ENCODE measurements around the gene MMP15. TPM values are rescaled to one million over a fixed set of nuclear protein-coding genes. Genes with fewer than 3 reads are reported as not detected.

MMP15 gene
- polyA plus RNA-seq, 1 of the 3 experiments (the other 2 are of a cell fraction): 3.1 TPM

- TF ChIP-seq USF2 (IDR thresholded peaks at IDR 0.05; ENCODE audit: borderline replicate concordance, low read depth, low read length) (no peak), YY1 (IDR thresholded peaks at IDR 0.05; ENCODE audit: low read depth) (no peak)
These were observed 836 bp upstream of the MMP15 start (continued) for GRCh38 chr16:58024486-58025350.

- peak overlapping the region in 1 of 2 experiments; percentile 69; a peak in 1 of 4 replicates for H3K27ac ChIP-seq (ENCODE audit: low read depth in 2 of 2, low read length in 1 of 2)
- peak overlapping the region; percentile 94 for H3K4me2 ChIP-seq
- H3K9me2 ChIP-seq: no peaks in the 10 kb centered on the region
- H3K9me3 ChIP-seq: no peaks in the 10 kb centered on the region
- peak; percentile 81 for DNase-seq
- TF ChIP-seq MAX (IDR thresholded peaks at IDR 0.05; ENCODE audit: low read depth): peak; percentile 54; the same call in 1 of the 2 replicates
- TF ChIP-seq SMC3 (IDR thresholded peaks at IDR 0.05; ENCODE audit: low read depth, low read length): no peak
- POLR2A ChIA-PET: interaction anchor here (1.7 to 2.9 kb wide), 2 partner anchors 95 to 103 kb away, joined by 7 to 24 read pairs; partner anchors contain the start of gene CFAP20
- peak overlapping the region; percentile 22; the same call in 1 of the 2 replicates for H2AFZ ChIP-seq (ENCODE audit: low read depth)
- H3F3A ChIP-seq (replicated peaks; ENCODE audit: insufficient read depth): peaks cover 5% of the 10 kb centered on the region
- WGBS (ENCODE audit: low lambda C conversion rate): no CpG with 5 or more reads among the region's 65 CpGs
- CTCF ChIA-PET: interaction anchor here (1.5 to 7.4 kb wide), 6 partner anchors 9 to 102 kb away, joined by 3 to 91 read pairs (median 14); partner anchors contain the start of gene CFAP20
- H3K4me1 ChIP-seq (ENCODE audit: control insufficient read depth in 1 of 2, insufficient read depth in 2 of 2, low read depth in 1 of 2, low read length in 1 of 2): peaks cover 13 to 59% of the 10 kb centered on the region in 2 experiments
- peak overlapping the region; percentile 64 for H3K4me3 ChIP-seq (ENCODE audit: low read depth in 2 of 2, low read length in 1 of 2)
- H3K79me2 ChIP-seq (ENCODE audit: insufficient read depth): no peaks in the 10 kb centered on the region
- H3K36me3 ChIP-seq (replicated peaks in 1 of 2; ENCODE audit: control insufficient read depth in 1 of 2, insufficient read depth in 2 of 2, low read length in 1 of 2): no peaks in the 10 kb centered on the region
- H4K20me1 ChIP-seq (ENCODE audit: insufficient read depth): no peaks in the 10 kb centered on the region
- H3K27me3 ChIP-seq (ENCODE audit: insufficient read depth): peaks cover 13% of the 10 kb centered on the region
- no peak overlapping the region for H3K9ac ChIP-seq
These were observed 668 bp downstream of the MMP15 start for GRCh38 chr16:58026139-58026704.

GRCh38 chr16:58026705-58027160 is 1.2 kb downstream of the MMP15 start:
- Histone ChIP-seq H3K27ac (ENCODE audit: low read depth in 2 of 2, low read length in 1 of 2) (peak overlapping the region in 1 of 2 experiments; percentile 69; a peak in 1 of 4 replicates), H3K9me3 (no peaks in the 10 kb centered on the region), H4K20me1 (ENCODE audit: insufficient read depth) (no peaks in the 10 kb centered on the region), H3K9me2 (no peaks in the 10 kb centered on the region), H3K27me3 (ENCODE audit: insufficient read depth) (peaks cover 13% of the 10 kb centered on the region), H3K79me2 (ENCODE audit: insufficient read depth) (no peaks in the 10 kb centered on the region), H3K36me3 (replicated peaks in 1 of 2; ENCODE audit: control insufficient read depth in 1 of 2, insufficient read depth in 2 of 2, low read length in 1 of 2) (no peaks in the 10 kb centered on the region), H3F3A (replicated peaks; ENCODE audit: insufficient read depth) (peaks cover 5% of the 10 kb centered on the region), H3K4me2 (peak overlapping the region; percentile 94), H3K4me1 (ENCODE audit: control insufficient read depth in 1 of 2, insufficient read depth in 2 of 2, low read depth in 1 of 2, low read length in 1 of 2) (peaks cover 13 to 58% of the 10 kb centered on the region in 2 experiments), H3K4me3 (ENCODE audit: low read depth in 2 of 2, low read length in 1 of 2) (peak overlapping the region; percentile 64), H3K9ac (no peak overlapping the region), H2AFZ (ENCODE audit: low read depth) (no peak overlapping the region)
- ChIA-PET CTCF (interaction anchor here (0.6 to 7.4 kb wide), 8 partner anchors 9 to 310 kb away, joined by 3 to 91 read pairs (median 5); partner anchors contain the start of gene CFAP20), POLR2A (interaction anchor here (1.7 to 2.9 kb wide), 2 partner anchors 95 to 102 kb away, joined by 7 to 24 read pairs; partner anchors contain the start of gene CFAP20)
- 0% methylated on average over 15 of the region's 38 CpGs for WGBS (ENCODE audit: low lambda C conversion rate)
- DNase-seq: peak; percentile 72
- TF ChIP-seq MEF2A (IDR thresholded peaks at IDR 0.05; ENCODE audit: borderline replicate concordance, low read depth) (no peak), EZH2phosphoT487 (IDR thresholded peaks at IDR 0.05; ENCODE audit: borderline replicate concordance, low read depth) (no peak), NFIC (IDR thresholded peaks at IDR 0.05; ENCODE audit: borderline replicate concordance) (no peak), POLR2AphosphoS5 (IDR thresholded peaks at IDR 0.05; ENCODE audit: low read depth, low read length) (no peak), GATA2 (CRISPR knock-in tag; IDR thresholded peaks at IDR 0.05) (no peak), TAF1 (IDR thresholded peaks at IDR 0.05; ENCODE audit: borderline replicate concordance, low read depth, low read length) (no peak), RCOR1 (IDR thresholded peaks at IDR 0.05; ENCODE audit: low read length) (no peak), IRF3 (IDR thresholded peaks at IDR 0.05; ENCODE audit: low read depth, low read length) (no peak), TEAD4 (IDR thresholded peaks at IDR 0.05; ENCODE audit: borderline replicate concordance, insufficient read depth) (no peak), NRF1 (IDR thresholded peaks at IDR 0.05; ENCODE audit: low read depth, low read length) (no peak), CHD2 (IDR thresholded peaks at IDR 0.05; ENCODE audit: low read length, partially characterized antibody) (no peak), SMC3 (IDR thresholded peaks at IDR 0.05; ENCODE audit: low read depth, low read length) (no peak), SIN3A (IDR thresholded peaks at IDR 0.05; ENCODE audit: borderline replicate concordance, low read depth, low read length) (no peak), ELF1 (IDR thresholded peaks at IDR 0.05) (no peak), ZBTB33 (IDR thresholded peaks at IDR 0.05; ENCODE audit: borderline replicate concordance, low read depth) (no peak), MAX (IDR thresholded peaks at IDR 0.05; ENCODE audit: low read depth) (no peak)
